OCI-LY3 (cell line): ENCODE data around the gene EML4.

Source experiments
- H2AFZ ChIP-seq: fragments of 200-600, 300-600 bp; shearing (Covaris generic); 2 replicates; pipeline ENCODE4 v1.6.0; 2014; ENCODE audit warnings: antibody characterized with exemption, low read depth, low read length
- H3K27ac ChIP-seq: fragments of 200-600, 300-600 bp; sonication (generic); 2 replicates; pipeline ENCODE4 v1.5.1; 2014; ENCODE audit warnings: mild to moderate bottlenecking, low read length, moderate library complexity, mixed read lengths
- H3K27me3 ChIP-seq: fragments of 200-600, 300-600 bp; sonication (generic); 2 replicates; pipeline ENCODE4 v1.6.1; 2014; ENCODE audit warnings: low read depth, low read length, mixed read lengths
- H3K36me3 ChIP-seq: fragments of 200-600, 300-600 bp; sonication (generic); replicated peaks from 2 replicates; pipeline ENCODE3; 2014; ENCODE audit warnings: low read depth, low read length, mixed read lengths
- H3K4me1 ChIP-seq: fragments of 300-600, 200-600 bp; sonication (generic); 2 replicates; pipeline ENCODE4 v1.6.1; 2014; ENCODE audit warnings: low read length, mixed read lengths
- H3K4me2 ChIP-seq: fragments of 200-600, 300-600 bp; sonication (generic); 2 replicates; pipeline ENCODE4 v1.6.1; 2014; ENCODE audit warnings: low read length, mixed read lengths
- H3K4me3 ChIP-seq: fragments of 300-600, 200-600 bp; sonication (generic); 2 replicates; pipeline ENCODE4 v1.5.1; 2014; ENCODE audit warnings: antibody characterized with exemption, mild to moderate bottlenecking, low read length, moderate library complexity
- H3K79me2 ChIP-seq: fragments of 300-600, 200-600 bp; shearing (Covaris generic); 2 replicates; pipeline ENCODE4 v1.6.1; 2014; ENCODE audit warnings: mild to moderate bottlenecking, low read length, mixed read lengths
- H3K9ac ChIP-seq: fragments of 300-600, 200-600 bp; shearing (Covaris generic); 2 replicates; pipeline ENCODE4 v1.6.0; 2014; ENCODE audit warnings: mild to moderate bottlenecking, low read length, moderate library complexity
- H3K9me3 ChIP-seq: fragments of 200-600, 300-600 bp; shearing (Covaris generic); 2 replicates; pipeline ENCODE4 v1.6.1; 2014; ENCODE audit warnings: low read length, mixed read lengths; ENCODE audit not compliant: insufficient read depth
- H4K20me1 ChIP-seq: fragments of 200-600, 300-600 bp; sonication (generic); 2 replicates; pipeline ENCODE4 v1.6.1; 2016; ENCODE audit warnings: low read length, mixed read lengths; ENCODE audit not compliant: insufficient read depth
- EZH2phosphoT487 ChIP-seq: fragments of 200-600 bp; shearing (Covaris generic); IDR thresholded peaks from 2 replicates; pipeline ENCODE4 v1.6.1; 2018; ENCODE audit warnings: antibody characterized with exemption, mixed run types, low read depth
- TF ChIP-seq, protein P1 (sequence below): fragments of 200-600, 300-600 bp; sonication (generic); IDR thresholded peaks from 2 replicates; pipeline ENCODE4 v1.5.1; 2014; ENCODE audit warnings: antibody characterized with exemption, low read length, low read depth

The EML4 gene

DNA sequence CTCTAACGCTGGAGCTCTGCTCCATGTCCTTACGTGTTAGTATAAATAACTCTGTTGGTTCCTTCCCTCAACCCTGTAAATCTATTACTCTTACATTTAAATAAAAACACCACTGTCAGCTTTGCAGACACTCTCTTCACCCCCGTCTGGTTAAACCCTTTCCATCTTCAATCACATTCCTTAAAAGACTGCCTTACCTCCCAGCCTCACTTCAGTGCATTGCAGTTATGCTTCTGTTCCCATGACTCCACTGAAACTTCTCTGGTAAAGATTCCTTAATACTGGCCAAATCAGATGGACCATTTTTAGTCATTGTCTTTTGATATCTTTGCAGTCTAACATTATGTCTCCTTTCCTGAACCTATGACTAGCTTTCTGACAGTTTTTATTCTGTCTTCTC, 61.7 kb downstream of the EML4 start:
- TF ChIP-seq, protein P1, sequence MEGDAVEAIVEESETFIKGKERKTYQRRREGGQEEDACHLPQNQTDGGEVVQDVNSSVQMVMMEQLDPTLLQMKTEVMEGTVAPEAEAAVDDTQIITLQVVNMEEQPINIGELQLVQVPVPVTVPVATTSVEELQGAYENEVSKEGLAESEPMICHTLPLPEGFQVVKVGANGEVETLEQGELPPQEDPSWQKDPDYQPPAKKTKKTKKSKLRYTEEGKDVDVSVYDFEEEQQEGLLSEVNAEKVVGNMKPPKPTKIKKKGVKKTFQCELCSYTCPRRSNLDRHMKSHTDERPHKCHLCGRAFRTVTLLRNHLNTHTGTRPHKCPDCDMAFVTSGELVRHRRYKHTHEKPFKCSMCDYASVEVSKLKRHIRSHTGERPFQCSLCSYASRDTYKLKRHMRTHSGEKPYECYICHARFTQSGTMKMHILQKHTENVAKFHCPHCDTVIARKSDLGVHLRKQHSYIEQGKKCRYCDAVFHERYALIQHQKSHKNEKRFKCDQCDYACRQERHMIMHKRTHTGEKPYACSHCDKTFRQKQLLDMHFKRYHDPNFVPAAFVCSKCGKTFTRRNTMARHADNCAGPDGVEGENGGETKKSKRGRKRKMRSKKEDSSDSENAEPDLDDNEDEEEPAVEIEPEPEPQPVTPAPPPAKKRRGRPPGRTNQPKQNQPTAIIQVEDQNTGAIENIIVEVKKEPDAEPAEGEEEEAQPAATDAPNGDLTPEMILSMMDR, result no peak
- TF ChIP-seq EZH2phosphoT487, result no peak
- no peaks in the 10 kb centered on the region for H3K4me1 ChIP-seq
- H3K4me2 ChIP-seq, result no peak overlapping the region
- peaks cover 43% of the 10 kb centered on the region for H3K79me2 ChIP-seq
- no peaks in the 10 kb centered on the region for H3K27me3 ChIP-seq
- no peaks in the 10 kb centered on the region for H3K36me3 ChIP-seq
- H4K20me1 ChIP-seq, result peaks cover 56% of the 10 kb centered on the region
- H3K9ac ChIP-seq, result no peak overlapping the region
- H3K4me3 ChIP-seq, result no peak overlapping the region
- H2AFZ ChIP-seq, result no peak overlapping the region
- H3K9me3 ChIP-seq, result no peaks in the 10 kb centered on the region
- no peak overlapping the region for H3K27ac ChIP-seq

DNA sequence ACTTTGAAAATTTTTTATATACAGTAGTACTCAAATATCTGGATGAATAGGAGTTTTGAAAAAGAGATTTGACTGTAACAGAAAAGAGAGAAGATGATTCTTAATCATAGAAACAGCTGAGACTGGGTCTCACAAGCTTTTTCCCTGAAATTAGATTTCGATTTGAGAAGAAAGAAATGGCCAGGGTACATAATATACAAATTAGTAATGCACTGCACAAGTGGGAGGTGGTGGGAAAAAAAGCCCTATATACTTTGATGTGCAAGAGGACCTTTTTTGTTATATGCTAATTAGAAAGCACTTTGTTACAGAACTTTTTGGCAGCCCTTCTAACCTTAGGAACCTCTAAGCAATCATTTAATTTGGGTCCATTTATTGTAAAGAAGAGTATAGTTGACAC, 62.9 kb downstream of the EML4 start:
- Histone ChIP-seq H3K27me3 (no peaks in the 10 kb centered on the region), H3K9me3 (no peaks in the 10 kb centered on the region), H3K4me2 (no peak overlapping the region), H3K9ac (no peak overlapping the region), H2AFZ (no peak overlapping the region), H4K20me1 (peaks cover 62% of the 10 kb centered on the region), H3K4me1 (no peaks in the 10 kb centered on the region), H3K27ac (no peak overlapping the region), H3K4me3 (no peak overlapping the region), H3K36me3 (no peaks in the 10 kb centered on the region), H3K79me2 (peaks cover 49% of the 10 kb centered on the region)
- TF ChIP-seq EZH2phosphoT487, result no peak
- TF ChIP-seq, protein P1, result no peak

DNA sequence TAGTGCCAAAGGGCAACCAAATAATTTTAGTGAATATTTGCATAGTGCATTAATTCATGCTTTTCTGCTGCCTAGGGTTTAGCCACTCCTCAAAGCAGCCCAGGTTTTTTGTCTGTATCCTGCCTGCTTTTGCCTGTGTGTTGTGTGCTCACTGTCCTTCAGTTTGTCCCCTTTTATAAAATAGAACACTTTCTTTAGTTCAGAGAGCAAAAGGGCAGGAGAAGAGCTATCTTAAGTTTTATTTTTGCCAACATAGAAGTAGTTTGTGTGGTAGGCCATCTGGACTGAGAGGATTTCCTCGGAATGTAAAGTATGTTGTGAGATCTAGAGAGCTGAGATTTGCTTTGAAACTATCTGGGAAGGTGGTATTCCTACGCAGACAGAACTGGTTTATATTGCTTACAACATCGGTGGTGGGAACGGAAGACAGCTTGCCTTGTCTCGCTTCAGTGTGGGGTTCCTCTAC, 64.9 kb downstream of the EML4 start:
- Histone ChIP-seq H3K9ac (no peak overlapping the region), H3K79me2 (peaks cover 60% of the 10 kb centered on the region), H3K4me1 (no peaks in the 10 kb centered on the region), H2AFZ (no peak overlapping the region), H3K27me3 (no peaks in the 10 kb centered on the region), H3K9me3 (no peaks in the 10 kb centered on the region), H3K36me3 (no peaks in the 10 kb centered on the region), H4K20me1 (peaks cover 65% of the 10 kb centered on the region), H3K4me3 (no peak overlapping the region), H3K4me2 (no peak overlapping the region), H3K27ac (no peak overlapping the region)
- TF ChIP-seq, protein P1, result no peak
- no peak for TF ChIP-seq EZH2phosphoT487

DNA sequence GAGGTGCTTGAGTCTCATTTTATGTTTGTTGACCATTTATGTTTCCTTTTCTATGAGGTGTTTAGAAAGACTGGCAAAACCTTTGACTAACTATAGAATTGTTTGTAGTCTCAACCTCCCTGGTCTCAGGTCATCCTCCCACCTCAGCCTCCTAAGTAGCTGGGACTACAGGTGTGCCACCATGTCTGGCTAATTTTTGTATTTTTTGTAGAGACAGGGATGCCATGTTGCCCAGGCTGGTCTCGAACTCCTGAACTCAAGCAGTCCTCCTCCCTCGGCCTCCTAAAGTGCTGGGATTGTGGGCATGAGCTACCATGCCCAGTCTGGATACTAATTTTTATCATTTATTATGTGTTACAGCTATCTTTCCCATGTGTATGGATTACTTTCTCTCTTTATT, 67.8 kb downstream of the EML4 start:
- Histone ChIP-seq H3K9me3 (no peaks in the 10 kb centered on the region), H3K4me2 (no peak overlapping the region), H3K27ac (no peak overlapping the region), H3K36me3 (no peaks in the 10 kb centered on the region), H3K9ac (no peak overlapping the region), H3K27me3 (no peaks in the 10 kb centered on the region), H4K20me1 (peaks cover 70% of the 10 kb centered on the region), H3K79me2 (peaks cover 71% of the 10 kb centered on the region), H3K4me1 (no peaks in the 10 kb centered on the region), H2AFZ (no peak overlapping the region), H3K4me3 (no peak overlapping the region)
- TF ChIP-seq, protein P1, result no peak
- TF ChIP-seq EZH2phosphoT487, result no peak
